ENCODE results near the gene POLR2L.

POLR2L gene

GRCh38 chr11:842370-843002, at the start of gene POLR2L, which contains the start of gene TSPAN4:
POLR2L (minus strand) TSS chr11:842529; CDS start chr11:842508, 21 bp downstream.
TSPAN4 (plus strand) TSS chr11:842852; CDS start chr11:850305, 7,453 bp downstream.
- H3K27me3 Mint-ChIP-seq = peaks cover 16% of the 10 kb centered on the region
- no peaks in the 10 kb centered on the region for H3K9me3 Mint-ChIP-seq
- H3K4me3 Mint-ChIP-seq = peak within 1 kb of the TSS; percentile 81
- peak within 1 kb of the TSS; percentile 93 for H3K27ac Mint-ChIP-seq
- H3K4me1 Mint-ChIP-seq (ENCODE audit: low read depth) = peaks cover 75% of the 10 kb centered on the region
- peaks cover 69% of the 10 kb centered on the region for H3K36me3 Mint-ChIP-seq (ENCODE audit: low read depth)
- intact Hi-C loops (cut with micrococcal nuclease) = loop anchor here (5.0 kb wide), 1 partner anchor 35 kb away; the partner anchor contains the start of genes PIDD1 and RPLP2

- intact Hi-C loops (cut with micrococcal nuclease) = no loop called here
- no peaks in the 10 kb centered on the region for H3K4me1 Mint-ChIP-seq (ENCODE audit: low read depth)
- no peak overlapping the region for H3K4me3 Mint-ChIP-seq
- H3K27me3 Mint-ChIP-seq = no peaks in the 10 kb centered on the region
- H3K9me3 Mint-ChIP-seq = no peaks in the 10 kb centered on the region
- H3K36me3 Mint-ChIP-seq (ENCODE audit: low read depth) = peaks cover 100% of the 10 kb centered on the region
- no peak overlapping the region for H3K27ac Mint-ChIP-seq
Observed at GRCh38 chr11:890794-891540, 48.6 kb upstream of the POLR2L start.

DNA sequence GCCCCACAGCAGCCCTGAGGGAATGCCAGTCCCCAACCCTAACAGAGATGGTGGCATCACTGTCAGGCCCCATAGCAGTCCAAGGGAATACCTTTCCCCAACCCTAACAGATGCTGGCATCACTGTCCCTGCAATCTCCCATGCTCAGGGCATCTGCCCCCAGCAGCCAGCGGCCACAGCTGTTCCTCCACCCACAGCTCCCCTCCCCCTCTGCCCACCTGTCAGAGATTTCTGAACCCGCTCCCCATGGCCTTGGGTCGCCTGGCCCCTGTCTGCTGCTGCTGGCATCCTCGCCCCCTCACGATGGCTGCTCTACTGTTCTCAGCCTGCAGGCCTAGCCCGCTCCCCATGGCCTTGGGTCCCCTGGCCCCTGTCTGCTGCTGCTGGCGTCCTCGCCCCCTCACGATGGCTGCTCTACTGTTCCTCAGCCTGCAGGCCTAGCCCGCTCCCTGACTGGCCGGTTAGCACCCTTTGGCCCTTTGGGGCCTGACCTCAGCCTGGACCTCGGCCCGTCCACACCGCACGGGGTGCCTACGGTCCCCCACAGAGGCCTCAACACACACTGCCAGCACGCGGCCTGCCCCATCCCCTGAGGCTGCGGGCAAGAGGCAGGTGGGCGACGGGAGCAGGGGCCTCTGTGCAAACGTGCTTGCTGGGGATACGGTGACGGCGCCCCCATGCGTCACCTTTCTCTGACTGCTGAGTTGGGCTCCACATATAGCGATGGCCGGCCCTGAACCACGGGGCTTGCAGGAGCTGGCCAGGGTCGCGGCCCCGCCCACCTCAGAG, 47.6 kb upstream of the POLR2L start:
- intact Hi-C loops (cut with micrococcal nuclease) = no loop called here
- no peaks in the 10 kb centered on the region for H3K4me1 Mint-ChIP-seq (ENCODE audit: low read depth)
- H3K27me3 Mint-ChIP-seq = no peaks in the 10 kb centered on the region
- no peak overlapping the region for H3K27ac Mint-ChIP-seq
- H3K4me3 Mint-ChIP-seq = no peak overlapping the region
- H3K9me3 Mint-ChIP-seq = no peaks in the 10 kb centered on the region
- H3K36me3 Mint-ChIP-seq (ENCODE audit: low read depth) = peaks cover 100% of the 10 kb centered on the region

DNA sequence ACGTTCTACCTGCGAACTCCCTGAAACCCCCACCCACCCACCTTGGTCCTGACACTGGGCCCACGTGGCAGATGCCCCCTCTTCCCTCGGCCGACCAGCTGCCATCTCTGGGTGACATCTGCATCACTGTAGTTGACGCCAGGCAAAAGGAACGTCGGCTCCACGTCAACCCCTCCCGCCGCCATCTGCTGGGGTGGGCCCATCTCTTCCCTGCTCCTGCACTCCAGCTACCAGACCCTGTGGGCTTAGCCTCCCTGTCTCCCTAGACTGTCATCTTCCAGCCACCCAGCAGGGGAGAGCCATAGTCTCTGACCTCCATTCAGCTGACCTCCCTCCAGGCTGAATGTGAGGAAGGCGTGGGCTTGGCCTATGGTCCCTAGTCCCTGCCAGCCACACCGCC, 46.9 kb upstream of the POLR2L start:
- Mint-ChIP-seq H3K9me3 (no peaks in the 10 kb centered on the region), H3K4me3 (no peak overlapping the region), H3K27me3 (no peaks in the 10 kb centered on the region), H3K4me1 (ENCODE audit: low read depth) (no peaks in the 10 kb centered on the region), H3K27ac (no peak overlapping the region), H3K36me3 (ENCODE audit: low read depth) (peaks cover 100% of the 10 kb centered on the region)
- intact Hi-C loops (cut with micrococcal nuclease) = no loop called here

GRCh38 chr11:888310-889212, 46.2 kb upstream of the POLR2L start:
- Mint-ChIP-seq H3K4me3 (no peak overlapping the region), H3K27ac (no peak overlapping the region), H3K36me3 (ENCODE audit: low read depth) (peaks cover 100% of the 10 kb centered on the region), H3K4me1 (ENCODE audit: low read depth) (no peaks in the 10 kb centered on the region), H3K27me3 (no peaks in the 10 kb centered on the region), H3K9me3 (no peaks in the 10 kb centered on the region)
- intact Hi-C loops (cut with micrococcal nuclease) = no loop called here

- H3K36me3 Mint-ChIP-seq (ENCODE audit: low read depth) = peaks cover 100% of the 10 kb centered on the region
Observed at GRCh38 chr11:887589-887988, 45.3 kb upstream of the POLR2L start.

GRCh38 chr11:886568-886967, 44.2 kb upstream of the POLR2L start:
- no peak overlapping the region for H3K27ac Mint-ChIP-seq

More at GRCh38 chr11:887589-887988, 45.3 kb upstream of the POLR2L start:
- intact Hi-C loops (cut with micrococcal nuclease) = no loop called here
- Mint-ChIP-seq H3K9me3 (no peaks in the 10 kb centered on the region), H3K4me1 (ENCODE audit: low read depth) (no peaks in the 10 kb centered on the region), H3K4me3 (no peak overlapping the region), H3K27ac (no peak overlapping the region), H3K27me3 (no peaks in the 10 kb centered on the region)

DNA sequence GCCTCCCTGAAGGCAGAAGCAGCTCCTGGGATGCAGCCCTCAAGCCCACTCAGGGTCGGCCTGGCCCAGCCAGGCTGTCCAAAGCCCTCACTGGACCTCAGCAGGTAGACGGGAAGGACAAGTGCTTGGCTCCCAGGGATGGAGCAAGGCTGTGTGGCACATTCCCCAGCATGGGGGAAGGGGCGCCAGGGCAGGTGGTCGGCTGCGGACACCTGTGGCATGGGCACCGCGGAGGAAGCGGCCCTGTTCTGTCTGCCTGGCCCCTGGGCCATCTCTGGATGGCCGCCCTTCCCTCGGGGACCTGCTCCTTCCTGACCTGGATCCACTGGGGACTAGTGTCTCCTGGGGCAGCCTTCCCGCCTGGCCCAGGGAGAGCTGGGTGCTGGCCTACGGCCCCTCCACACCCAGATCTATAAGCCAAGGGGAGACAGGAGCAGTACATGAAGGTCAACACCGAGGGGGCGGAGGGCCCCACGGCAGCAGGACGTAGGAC, 42.3 kb upstream of the POLR2L start:
- Mint-ChIP-seq H3K4me3 (no peak overlapping the region), H3K27ac (no peak overlapping the region), H3K36me3 (ENCODE audit: low read depth) (peaks cover 100% of the 10 kb centered on the region), H3K27me3 (no peaks in the 10 kb centered on the region), H3K9me3 (no peaks in the 10 kb centered on the region), H3K4me1 (ENCODE audit: low read depth) (no peaks in the 10 kb centered on the region)
- intact Hi-C loops (cut with micrococcal nuclease) = no loop called here

More at GRCh38 chr11:886568-886967, 44.2 kb upstream of the POLR2L start:
- intact Hi-C loops (cut with micrococcal nuclease) = no loop called here
- Mint-ChIP-seq H3K4me3 (no peak overlapping the region), H3K4me1 (ENCODE audit: low read depth) (no peaks in the 10 kb centered on the region), H3K9me3 (no peaks in the 10 kb centered on the region), H3K36me3 (ENCODE audit: low read depth) (peaks cover 100% of the 10 kb centered on the region), H3K27me3 (no peaks in the 10 kb centered on the region)

DNA sequence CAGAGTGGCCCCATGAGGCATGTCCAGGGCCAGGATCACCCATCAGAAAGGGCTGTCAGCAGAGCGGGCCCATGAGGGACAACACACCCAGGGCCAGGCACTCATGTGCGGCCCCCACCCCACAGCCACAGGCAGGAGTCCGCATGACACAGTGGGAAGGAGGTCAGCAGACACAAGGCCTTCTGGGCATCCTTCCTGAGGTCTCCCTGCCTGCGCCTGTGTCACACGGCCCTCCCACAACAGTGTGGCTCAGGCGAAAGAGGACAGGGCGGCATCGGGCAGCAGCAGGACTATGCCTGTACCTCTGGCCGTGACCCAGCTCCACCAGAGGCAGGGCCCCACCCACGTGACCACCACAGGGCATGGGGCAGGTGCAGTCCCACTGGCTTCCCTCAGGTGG, 41.2 kb upstream of the POLR2L start:
- H3K27me3 Mint-ChIP-seq = no peaks in the 10 kb centered on the region
- intact Hi-C loops (cut with micrococcal nuclease) = no loop called here
- H3K9me3 Mint-ChIP-seq = no peaks in the 10 kb centered on the region
- H3K27ac Mint-ChIP-seq = no peak overlapping the region
- H3K4me1 Mint-ChIP-seq (ENCODE audit: low read depth) = no peaks in the 10 kb centered on the region
- no peak overlapping the region for H3K4me3 Mint-ChIP-seq
- H3K36me3 Mint-ChIP-seq (ENCODE audit: low read depth) = peaks cover 100% of the 10 kb centered on the region

DNA sequence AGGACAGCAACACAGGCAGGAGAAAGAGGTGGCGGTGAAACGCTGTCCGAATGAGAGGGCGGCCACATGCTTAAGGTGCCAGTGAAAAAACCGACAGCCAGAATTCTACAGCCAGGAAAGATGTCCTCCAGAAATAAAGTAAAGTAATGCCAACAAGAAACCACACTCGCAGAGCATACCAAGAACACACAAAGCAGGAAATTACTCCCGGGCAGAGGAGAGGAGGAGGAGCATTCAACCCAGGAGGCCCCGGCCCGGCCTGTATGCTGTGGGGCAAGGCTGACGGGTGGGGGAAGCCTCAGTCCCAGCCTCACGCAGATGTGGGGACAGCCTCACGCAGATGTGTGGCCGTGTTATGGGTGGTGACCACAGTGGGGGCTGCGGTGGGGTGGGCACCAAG, 40.3 kb upstream of the POLR2L start:
- Mint-ChIP-seq H3K36me3 (ENCODE audit: low read depth) (peaks cover 100% of the 10 kb centered on the region), H3K9me3 (no peaks in the 10 kb centered on the region), H3K4me1 (ENCODE audit: low read depth) (no peaks in the 10 kb centered on the region), H3K27me3 (no peaks in the 10 kb centered on the region), H3K4me3 (no peak overlapping the region), H3K27ac (peak overlapping the region; percentile 29)
- intact Hi-C loops (cut with micrococcal nuclease) = no loop called here

DNA sequence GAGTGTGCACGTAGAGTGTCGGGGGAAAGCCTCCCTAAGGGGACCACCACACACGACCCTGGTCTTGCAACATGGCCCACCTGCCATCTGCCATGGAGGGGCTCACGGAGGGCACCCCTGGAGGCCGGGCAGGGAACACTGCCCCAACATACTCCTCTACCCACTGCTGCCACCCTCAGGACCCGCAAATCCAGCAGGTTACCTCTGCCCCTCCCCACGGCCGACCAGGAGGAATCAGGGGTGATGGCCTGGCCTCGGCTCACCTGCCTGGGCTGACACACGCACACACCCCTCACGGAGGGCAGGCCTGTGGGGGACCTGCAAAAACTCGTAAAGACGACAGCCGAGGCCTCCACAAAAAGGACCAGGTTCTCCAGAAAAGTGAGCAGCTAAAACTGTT, 38.1 kb upstream of the POLR2L start:
- peaks cover 100% of the 10 kb centered on the region for H3K36me3 Mint-ChIP-seq (ENCODE audit: low read depth)
- H3K4me3 Mint-ChIP-seq = no peak overlapping the region
- intact Hi-C loops (cut with micrococcal nuclease) = no loop called here
- H3K27me3 Mint-ChIP-seq = no peaks in the 10 kb centered on the region
- H3K27ac Mint-ChIP-seq = no peak overlapping the region
- no peaks in the 10 kb centered on the region for H3K9me3 Mint-ChIP-seq
- H3K4me1 Mint-ChIP-seq (ENCODE audit: low read depth) = peaks cover 7% of the 10 kb centered on the region

- H3K36me3 Mint-ChIP-seq (ENCODE audit: low read depth) = peaks cover 100% of the 10 kb centered on the region
- H3K27ac Mint-ChIP-seq = no peak overlapping the region
- no peak overlapping the region for H3K4me3 Mint-ChIP-seq
- H3K27me3 Mint-ChIP-seq = no peaks in the 10 kb centered on the region
- no peaks in the 10 kb centered on the region for H3K9me3 Mint-ChIP-seq
- intact Hi-C loops (cut with micrococcal nuclease) = no loop called here
- peaks cover 15% of the 10 kb centered on the region for H3K4me1 Mint-ChIP-seq (ENCODE audit: low read depth)
Observed at GRCh38 chr11:877565-877964, 35.2 kb upstream of the POLR2L start.

DNA sequence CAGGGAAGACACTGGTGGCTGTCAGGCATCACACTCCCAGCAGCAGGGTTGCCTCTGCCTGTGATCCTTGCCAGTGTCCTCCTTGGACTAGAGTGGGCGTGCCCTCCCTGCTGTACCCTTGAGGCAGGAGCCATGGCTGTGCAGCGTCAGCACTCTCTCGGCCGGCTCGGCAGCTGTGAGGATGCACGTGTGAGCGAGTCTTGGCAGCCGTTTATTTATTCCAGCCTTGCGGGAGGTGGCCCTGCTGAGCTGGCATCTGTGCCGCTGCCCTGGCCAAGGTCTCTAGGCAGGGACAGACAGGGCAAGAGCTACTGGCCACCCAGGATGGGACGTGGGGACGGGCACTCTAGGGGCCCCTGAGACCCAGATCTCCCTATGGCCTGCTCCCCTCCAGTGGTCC, 34.2 kb upstream of the POLR2L start:
- H3K27me3 Mint-ChIP-seq = no peaks in the 10 kb centered on the region
- intact Hi-C loops (cut with micrococcal nuclease) = no loop called here

More for the DNA sequence above, 34.2 kb upstream of the POLR2L start:
- no peak overlapping the region for H3K27ac Mint-ChIP-seq
- peaks cover 100% of the 10 kb centered on the region for H3K36me3 Mint-ChIP-seq (ENCODE audit: low read depth)
- no peak overlapping the region for H3K4me3 Mint-ChIP-seq
- H3K4me1 Mint-ChIP-seq (ENCODE audit: low read depth) = peaks cover 15% of the 10 kb centered on the region
- no peaks in the 10 kb centered on the region for H3K9me3 Mint-ChIP-seq

Data from dendritic cell treated with granulocyte-macrophage colony-stimulating factor and Interleukin-4, amounts not matched to agents 40 ng/mL and 50 ng/mL, for 4 days (primary cell).